ENCODE results near the gene PSEN1. TPM values are rescaled to one million over a fixed set of nuclear protein-coding genes. Genes with fewer than 3 reads are reported as not detected.
"Not testable (repeated sequence)": the region's sequence is repeated elsewhere in the genome, so short reads cannot be mapped to it uniquely, and the experiment has no call there.

Gene PSEN1
- total RNA-seq, 1 donor = 79.6 TPM

GRCh38 chr14:73168274-73168673, 32.0 kb downstream of the PSEN1 start:
- H3K27ac ChIP-seq (ENCODE audit: low read depth, low read length) = no peak overlapping the region
- TF ChIP-seq CTCF (IDR thresholded peaks at IDR 0.05; ENCODE audit: extremely low read depth, low read depth, low read length) = no peak
- H2AFZ ChIP-seq (ENCODE audit: low read length) = no peak overlapping the region
- no peaks in the 10 kb centered on the region for H3K4me1 ChIP-seq (ENCODE audit: insufficient read depth, low read length)
- H4K20me1 ChIP-seq (ENCODE audit: insufficient read depth, low read length) = peaks cover under 1% of the 10 kb centered on the region
- no peak overlapping the region for H3K4me2 ChIP-seq (ENCODE audit: insufficient read depth, low read length)
- H3K36me3 ChIP-seq (ENCODE audit: insufficient read depth, low read length) = peaks cover 51% of the 10 kb centered on the region
- H3K9me3 ChIP-seq (ENCODE audit: low read depth, low read length) = no peaks in the 10 kb centered on the region
- H3K27me3 ChIP-seq (ENCODE audit: insufficient read depth, low read length) = no peaks in the 10 kb centered on the region
- H3K4me3 ChIP-seq (ENCODE audit: insufficient read depth, low read length) = no peak overlapping the region
- no peaks in the 10 kb centered on the region for H3K79me2 ChIP-seq (ENCODE audit: insufficient read depth, low read length)
- DNase-seq (ENCODE audit: insufficient read length, low spot score, missing footprints) = no peak

DNA sequence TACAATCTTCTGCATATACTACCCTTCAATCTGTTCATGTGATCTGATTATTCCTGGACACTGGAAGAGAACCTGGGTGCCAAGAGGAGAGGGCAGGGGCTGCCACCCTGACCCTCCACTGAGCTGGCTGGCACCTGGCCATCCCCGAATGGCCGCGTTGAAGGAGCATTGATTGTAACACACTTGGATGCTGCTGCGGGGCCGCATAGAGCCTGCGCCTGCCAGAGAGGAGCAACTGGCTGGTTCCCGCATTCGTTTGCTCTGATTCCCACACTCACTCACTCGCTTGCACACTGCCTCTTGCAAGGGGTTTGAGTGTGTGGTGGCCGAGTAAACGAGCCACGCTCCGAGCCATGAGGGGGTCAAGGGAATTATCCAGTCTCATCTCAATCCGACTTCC, 32.4 kb downstream of the PSEN1 start:
- Histone ChIP-seq H3K9me3 (ENCODE audit: low read depth, low read length) (no peaks in the 10 kb centered on the region), H3K4me1 (ENCODE audit: insufficient read depth, low read length) (no peaks in the 10 kb centered on the region), H3K27me3 (ENCODE audit: insufficient read depth, low read length) (no peaks in the 10 kb centered on the region), H3K79me2 (ENCODE audit: insufficient read depth, low read length) (no peaks in the 10 kb centered on the region), H4K20me1 (ENCODE audit: insufficient read depth, low read length) (peaks cover 3% of the 10 kb centered on the region), H3K36me3 (ENCODE audit: insufficient read depth, low read length) (peaks cover 51% of the 10 kb centered on the region), H3K27ac (ENCODE audit: low read depth, low read length) (no peak overlapping the region), H2AFZ (ENCODE audit: low read length) (no peak overlapping the region), H3K4me3 (ENCODE audit: insufficient read depth, low read length) (no peak overlapping the region), H3K4me2 (ENCODE audit: insufficient read depth, low read length) (no peak overlapping the region)
- no peak for DNase-seq (ENCODE audit: insufficient read length, low spot score, missing footprints)
- TF ChIP-seq CTCF (IDR thresholded peaks at IDR 0.05; ENCODE audit: extremely low read depth, low read depth, low read length) = no peak

DNA sequence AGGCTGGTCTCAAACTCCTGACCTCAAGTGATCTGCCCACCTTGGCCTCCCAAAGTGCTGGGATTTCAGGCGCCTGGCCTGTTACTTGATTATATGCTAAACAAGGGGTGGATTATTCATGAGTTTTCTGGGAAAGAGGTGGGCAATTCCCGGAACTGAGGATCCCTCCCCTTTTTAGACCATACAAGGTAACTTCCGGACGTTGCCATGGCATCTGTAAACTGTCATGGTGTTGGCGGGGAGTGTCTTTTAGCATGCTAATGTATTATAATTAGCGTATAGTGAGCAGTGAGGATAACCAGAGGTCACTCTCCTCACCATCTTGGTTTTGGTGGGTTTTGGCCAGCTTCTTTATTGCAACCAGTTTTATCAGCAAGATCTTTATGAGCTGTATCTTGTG, 33.5 kb downstream of the PSEN1 start:
- H2AFZ ChIP-seq (ENCODE audit: low read length); H3K4me3 ChIP-seq (ENCODE audit: insufficient read depth, low read length); H3K4me2 ChIP-seq (ENCODE audit: insufficient read depth, low read length); H4K20me1 ChIP-seq (ENCODE audit: insufficient read depth, low read length); DNase-seq (ENCODE audit: insufficient read length, low spot score, missing footprints); H3K4me1 ChIP-seq (ENCODE audit: insufficient read depth, low read length); H3K9me3 ChIP-seq (ENCODE audit: low read depth, low read length); H3K79me2 ChIP-seq (ENCODE audit: insufficient read depth, low read length); H3K27me3 ChIP-seq (ENCODE audit: insufficient read depth, low read length); H3K27ac ChIP-seq (ENCODE audit: low read depth, low read length): not testable (repeated sequence)
- peaks cover 63% of the 10 kb centered on the region for H3K36me3 ChIP-seq (ENCODE audit: insufficient read depth, low read length)

- peaks cover 3% of the 10 kb centered on the region for H4K20me1 ChIP-seq (ENCODE audit: insufficient read depth, low read length)
- H3K4me1 ChIP-seq (ENCODE audit: insufficient read depth, low read length) = no peaks in the 10 kb centered on the region
- H3K79me2 ChIP-seq (ENCODE audit: insufficient read depth, low read length) = no peaks in the 10 kb centered on the region
- H3K36me3 ChIP-seq (ENCODE audit: insufficient read depth, low read length) = peaks cover 64% of the 10 kb centered on the region
- no peaks in the 10 kb centered on the region for H3K9me3 ChIP-seq (ENCODE audit: low read depth, low read length)
- H3K4me2 ChIP-seq (ENCODE audit: insufficient read depth, low read length) = no peak overlapping the region
- DNase-seq (ENCODE audit: insufficient read length, low spot score, missing footprints) = no peak
- no peak overlapping the region for H3K27ac ChIP-seq (ENCODE audit: low read depth, low read length)
- H3K27me3 ChIP-seq (ENCODE audit: insufficient read depth, low read length) = no peaks in the 10 kb centered on the region
- H2AFZ ChIP-seq (ENCODE audit: low read length) = no peak overlapping the region
- TF ChIP-seq CTCF (IDR thresholded peaks at IDR 0.05; ENCODE audit: extremely low read depth, low read depth, low read length) = no peak
- no peak overlapping the region for H3K4me3 ChIP-seq (ENCODE audit: insufficient read depth, low read length)
These were observed 34.4 kb downstream of the PSEN1 start for GRCh38 chr14:73170686-73171085.

Data from osteoblast (primary cell).